ENCODE measurements around the gene MN1.

GRCh38 chr22:27761000-27761399, 40.6 kb downstream of the MN1 start:
- TF ChIP-seq CTCF (IDR thresholded peaks at IDR 0.05) (no peak), POLR2A (IDR thresholded peaks at IDR 0.05) (no peak)
